Subcutaneous preadipocyte (primary cell): ENCODE data around the gene SERTM2. TPM values are rescaled to one million over a fixed set of nuclear protein-coding genes. Genes with fewer than 3 reads are reported as not detected.

Experiments used
- total RNA-seq: library from RNA; depleted of rRNA; stranded (reverse); fragments of >200 nt; gene quantifications from 2 replicates; pipeline ENCODE4 v1.2.3, GENCODE V29; 2012

Gene SERTM2
- under 0.01 TPM in 1 of 2 replicates, not detected in the other for total RNA-seq

DNA sequence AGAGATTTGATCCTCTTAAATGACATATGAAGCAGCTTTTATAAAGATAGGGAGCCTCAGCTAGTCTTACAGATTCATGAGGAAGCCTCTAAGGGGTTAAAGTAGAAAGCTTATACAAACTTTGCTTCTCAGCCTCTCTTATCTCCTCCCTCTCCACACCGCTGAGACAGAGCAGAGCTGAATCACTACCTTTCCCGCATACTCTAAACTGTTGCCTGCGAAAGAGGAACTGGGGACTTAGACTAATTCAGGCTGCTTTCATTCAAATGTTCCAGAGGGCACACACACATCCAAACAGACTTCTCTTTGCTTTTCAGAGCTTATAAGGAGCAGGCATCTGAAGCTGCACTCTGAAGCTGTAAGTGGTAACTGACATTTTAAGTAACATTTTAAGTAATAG lies at the start of gene SERTM2:
TSS of gene SERTM2 (plus strand) at position 169 of the 400 bp plus-strand sequence. CDS start 7,213 bp downstream, outside the sequence.

Other genes starting within 250 kb of the SERTM2 start
- gene CAPN6, start 241.2 kb upstream of the SERTM2 start, total RNA-seq: under 0.01 TPM in 1 of 2 replicates, not detected in the other
- not detected in 2 replicates for gene DCX, start 99.5 kb upstream of the SERTM2 start, total RNA-seq
- gene ALG13, start 169.5 kb downstream of the SERTM2 start, total RNA-seq: 56.2 and 60.4 TPM in 2 replicates